PC-9 (cell line): ENCODE data around the gene JOSD2.

Source experiments
- CTCF ChIP-seq: fragments of 200-600 bp; sonication (generic); conservative IDR thresholded peaks from 2 replicates; pipeline ENCODE4 v1.6.1; 2017; ENCODE audit warnings: mixed run types, antibody characterized with exemption, mild to moderate bottlenecking, moderate library complexity
- EZH2 ChIP-seq: fragments of 200-600 bp; sonication (generic); IDR thresholded peaks from 2 replicates; pipeline ENCODE4 v1.8.0; 2017; ENCODE audit warnings: antibody characterized with exemption, low read depth

DNA sequence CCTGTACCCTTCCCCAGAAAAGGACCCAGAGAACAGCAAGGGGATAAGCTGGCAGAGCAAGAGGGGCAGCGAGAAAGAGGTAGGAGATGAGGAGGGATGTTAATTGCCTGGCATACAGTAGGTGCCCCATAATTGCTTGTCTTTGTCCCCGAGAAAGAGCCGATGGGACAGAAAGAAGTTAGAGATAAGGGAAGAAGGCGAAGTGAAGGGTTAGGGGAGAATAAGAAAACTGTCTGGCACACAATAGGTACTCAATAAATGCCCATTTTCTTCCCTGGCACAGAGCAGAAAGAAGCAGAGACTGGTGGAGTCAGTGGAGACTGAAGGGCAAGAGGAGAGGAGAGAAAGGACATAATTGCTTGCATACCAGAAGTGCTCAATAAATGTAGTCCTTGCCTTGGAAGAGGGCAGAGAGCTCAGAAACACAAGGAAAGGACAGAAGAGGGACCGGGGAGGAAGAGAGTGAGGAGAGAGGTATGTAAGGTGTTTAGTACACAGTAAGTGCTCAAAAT, 15.9 kb downstream of the JOSD2 start:
- TF ChIP-seq EZH2 (no peak), CTCF (no peak)
